ENCODE data around the gene CCDC120.

- TF ChIP-seq POLR2A (IDR thresholded peaks at IDR 0.05; ENCODE audit: low read length) (no peak), GATA1 (IDR thresholded peaks at IDR 0.05; ENCODE audit: low read depth, low read length) (no peak)
Observed at GRCh38 chrX:49101629-49101984, 42.8 kb downstream of the CCDC120 start.

Data from erythroblast (primary cell).